IPS-20b (cell line): ENCODE results near the gene CKS1B.

ENCODE experiments used
- H3K27ac ChIP-seq: one replicate; pipeline ENCODE4 v1.5.1; 2013; ENCODE audit warnings: low read length
- H3K27me3 ChIP-seq: 2 replicates; pipeline ENCODE4 v1.6.1; 2013; ENCODE audit warnings: mild to moderate bottlenecking, low read length, inconsistent platforms; ENCODE audit not compliant: insufficient read depth
- H3K36me3 ChIP-seq: 2 replicates; pipeline ENCODE4 v1.6.1; 2013; ENCODE audit warnings: low read depth, mild to moderate bottlenecking, inconsistent platforms, low read length, moderate library complexity; ENCODE audit not compliant: insufficient read depth
- H3K4me1 ChIP-seq: 2 replicates; pipeline ENCODE4 v1.6.1; 2013; ENCODE audit warnings: mild to moderate bottlenecking, control low read depth, inconsistent platforms, low read length, moderate library complexity; ENCODE audit not compliant: insufficient read depth
- H3K4me3 ChIP-seq: 2 replicates; pipeline ENCODE4 v1.5.1; 2013; ENCODE audit warnings: mild to moderate bottlenecking, low read length, inconsistent platforms
- H3K9ac ChIP-seq: 2 replicates; pipeline ENCODE4 v1.6.1; 2013; ENCODE audit warnings: low read depth, mild to moderate bottlenecking, inconsistent platforms, low read length, moderate library complexity
- H3K9me3 ChIP-seq: 2 replicates; pipeline ENCODE4 v1.6.1; 2013; ENCODE audit warnings: mild to moderate bottlenecking, low read depth, low read length, inconsistent platforms; ENCODE audit not compliant: insufficient read depth

The CKS1B gene

DNA sequence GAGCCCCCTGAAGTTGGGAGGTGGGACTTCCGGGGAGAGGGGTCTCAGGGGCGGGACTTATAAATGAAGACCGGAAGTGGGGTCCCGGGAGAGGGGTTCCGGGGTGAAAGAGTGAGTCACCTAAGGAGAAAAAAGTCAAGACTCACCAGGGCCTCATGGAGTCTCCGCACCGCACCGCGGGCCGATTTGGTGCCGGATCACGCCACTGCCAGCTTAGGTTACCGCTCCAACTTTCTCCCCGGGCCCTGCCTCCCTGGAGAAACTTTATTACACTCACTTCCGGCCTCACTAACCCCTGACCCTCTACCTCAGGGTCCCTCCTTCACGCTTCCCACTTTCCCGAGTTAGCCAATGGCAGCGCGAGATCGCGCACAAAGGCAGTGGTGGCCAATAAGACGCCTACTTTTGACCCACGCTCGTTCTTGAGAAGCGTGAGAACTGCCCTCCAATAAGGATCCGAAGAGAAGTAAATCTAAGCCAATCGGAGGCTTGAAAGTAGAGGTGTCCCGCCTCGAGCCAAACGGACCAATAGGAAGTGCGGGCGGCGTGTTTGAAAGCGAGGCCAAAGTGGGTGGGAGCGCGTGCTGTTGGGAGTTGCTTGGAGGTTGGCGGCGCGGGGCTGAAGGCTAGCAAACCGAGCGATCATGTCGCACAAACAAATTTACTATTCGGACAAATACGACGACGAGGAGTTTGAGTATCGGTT is at the start of gene CKS1B:
Gene CKS1B (plus strand): TSS at position 580 of the 706 bp plus-strand sequence. CDS start 65 bp downstream, at position 645.
- peaks cover 19% of the 10 kb centered on the region for H3K36me3 ChIP-seq
- H3K27ac ChIP-seq: peak within 1 kb of the TSS; percentile 98
- peak within 1 kb of the TSS; percentile 93 for H3K4me3 ChIP-seq
- no peaks in the 10 kb centered on the region for H3K27me3 ChIP-seq
- H3K9ac ChIP-seq: peak within 1 kb of the TSS; percentile 93
- peaks cover 22% of the 10 kb centered on the region for H3K4me1 ChIP-seq
- no peaks in the 10 kb centered on the region for H3K9me3 ChIP-seq

DNA sequence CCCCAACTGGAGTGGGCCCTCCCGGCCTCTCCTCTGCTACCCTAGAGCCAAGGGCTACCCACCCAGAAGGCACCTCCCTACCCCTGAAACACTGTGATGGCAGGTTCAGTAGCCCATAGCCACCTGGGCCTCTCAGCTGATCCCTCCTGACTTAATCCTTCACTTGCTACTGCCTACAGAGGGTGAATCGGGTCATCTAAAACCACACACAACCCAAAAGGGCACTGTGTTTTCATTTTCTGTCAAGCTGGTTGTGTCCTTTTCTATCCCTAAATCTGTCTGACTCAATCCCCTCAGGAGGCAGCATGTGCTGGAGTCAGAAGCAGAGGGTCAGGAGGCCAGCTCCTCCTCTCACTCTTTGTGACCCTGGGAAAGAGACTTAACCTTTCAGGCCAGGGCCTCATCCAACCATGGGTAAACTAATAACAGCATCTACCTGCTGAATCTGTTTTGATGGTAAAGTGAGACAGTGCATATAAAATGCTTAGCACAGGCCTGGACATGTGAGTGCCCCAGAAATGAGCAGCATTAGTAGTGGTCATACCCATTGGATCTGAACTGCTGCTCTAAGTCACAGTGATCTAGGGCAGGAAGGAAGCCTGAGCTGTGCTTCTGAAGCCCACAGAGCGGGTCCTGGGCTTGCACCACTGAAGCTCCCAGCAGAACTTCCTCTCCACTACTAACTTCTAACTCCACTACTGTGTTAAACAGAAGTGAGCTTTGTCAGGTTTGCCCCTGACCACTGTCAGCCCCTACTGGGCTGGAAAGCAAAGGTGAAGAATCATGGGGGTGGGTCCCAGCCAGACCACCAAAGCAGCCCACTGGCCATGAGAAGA is 48.9 kb upstream of the CKS1B start:
- H3K9me3 ChIP-seq: no peaks in the 10 kb centered on the region
- H3K36me3 ChIP-seq: peaks cover 40% of the 10 kb centered on the region
- no peak overlapping the region for H3K27ac ChIP-seq
- H3K9ac ChIP-seq: no peak overlapping the region
- H3K27me3 ChIP-seq: no peaks in the 10 kb centered on the region
- H3K4me1 ChIP-seq: no peaks in the 10 kb centered on the region
- no peak overlapping the region for H3K4me3 ChIP-seq

DNA sequence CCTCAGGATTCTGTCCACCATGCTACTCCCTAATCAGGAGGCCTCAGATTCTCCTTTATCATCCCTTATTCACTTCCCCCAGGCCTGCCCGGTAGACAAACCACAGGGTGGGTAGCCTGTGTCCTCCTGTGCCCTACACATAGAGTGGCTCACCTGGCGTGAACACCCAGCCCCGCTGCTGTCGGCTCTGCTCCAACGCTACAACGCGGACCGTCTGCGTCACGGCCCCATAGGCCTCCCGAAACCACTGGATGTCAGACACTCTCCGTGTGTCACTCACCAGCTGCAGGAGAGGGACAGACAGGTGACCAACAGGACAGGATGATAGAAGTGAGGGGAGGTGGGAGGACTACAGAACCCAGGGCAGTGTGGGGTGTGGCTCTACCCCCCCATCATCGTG is 48.3 kb upstream of the CKS1B start:
- no peaks in the 10 kb centered on the region for H3K27me3 ChIP-seq
- no peak overlapping the region for H3K4me3 ChIP-seq
- H3K9me3 ChIP-seq: no peaks in the 10 kb centered on the region
- H3K9ac ChIP-seq: no peak overlapping the region
- H3K4me1 ChIP-seq: no peaks in the 10 kb centered on the region
- no peak overlapping the region for H3K27ac ChIP-seq
- peaks cover 40% of the 10 kb centered on the region for H3K36me3 ChIP-seq

DNA sequence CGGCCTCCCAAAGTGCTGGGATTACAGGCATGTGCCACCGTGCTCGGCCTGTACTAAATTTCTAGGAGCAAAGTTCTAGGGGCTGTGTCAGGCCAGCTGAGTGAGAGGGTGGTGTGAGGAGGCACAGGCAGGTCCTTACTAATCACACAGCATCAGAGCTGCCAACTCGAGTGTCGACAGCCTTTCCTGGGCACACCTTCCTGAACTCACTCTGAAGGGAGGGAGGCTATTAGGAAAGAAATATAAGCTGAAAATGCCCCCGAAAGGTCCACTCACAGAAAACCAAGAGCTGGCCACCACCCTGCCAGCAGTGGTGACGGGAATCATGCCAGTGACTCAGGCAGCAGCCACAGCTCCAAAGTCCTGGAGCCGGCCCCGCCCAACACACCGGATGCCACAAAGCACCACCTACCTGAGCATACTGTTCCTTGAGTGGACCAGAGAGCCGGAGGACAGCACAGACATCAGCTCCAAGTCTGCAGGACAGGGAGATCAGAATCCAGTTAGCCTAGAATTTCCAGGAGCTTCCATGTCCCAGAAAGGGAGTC is 42.5 kb upstream of the CKS1B start:
- Histone ChIP-seq H3K9ac (no peak overlapping the region), H3K4me1 (0 out of 2 replicates have a peak, but pooled peaks cover 2% of the 10 kb centered on the region), H3K9me3 (no peaks in the 10 kb centered on the region), H3K4me3 (no peak overlapping the region), H3K27me3 (peaks cover 5% of the 10 kb centered on the region; the same call in 1 of the 2 replicates), H3K36me3 (peaks cover 9% of the 10 kb centered on the region; the same call in 1 of the 2 replicates), H3K27ac (no peak overlapping the region)

DNA sequence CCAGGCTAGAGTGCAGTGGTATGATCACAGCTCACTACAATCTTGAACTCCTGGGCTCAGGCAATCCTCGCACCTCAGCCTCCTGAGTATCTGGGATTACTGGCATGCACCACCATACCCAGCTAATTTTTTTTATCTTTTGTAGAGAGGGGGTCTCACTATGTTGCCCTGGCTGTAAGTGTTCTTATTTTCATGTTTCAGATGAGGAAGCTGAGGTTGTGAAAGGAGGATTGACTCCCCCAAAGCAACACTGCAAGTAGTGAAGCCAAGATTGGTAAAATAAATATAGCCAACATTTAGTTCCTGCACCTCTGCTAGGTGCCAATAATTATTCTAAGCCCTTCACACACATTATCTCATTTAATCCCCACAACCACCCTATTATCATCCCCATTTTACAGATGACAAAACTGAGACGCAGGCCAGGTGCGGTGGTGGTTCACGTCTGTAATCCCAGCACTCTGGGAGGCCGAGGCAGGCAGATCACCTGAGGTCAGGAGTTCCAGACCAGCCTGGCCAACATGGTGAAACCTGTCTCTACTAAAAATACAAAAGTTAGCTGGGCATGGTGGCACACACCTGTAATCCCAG is 40.0 kb upstream of the CKS1B start:
- Histone ChIP-seq H3K4me1 (0 out of 2 replicates have a peak, but pooled peaks cover 2% of the 10 kb centered on the region), H3K27me3 (peaks cover 5% of the 10 kb centered on the region; the same call in 1 of the 2 replicates), H3K4me3 (no peak overlapping the region), H3K27ac (no peak overlapping the region), H3K9me3 (no peaks in the 10 kb centered on the region), H3K9ac (no peak overlapping the region), H3K36me3 (no peaks in the 10 kb centered on the region)

DNA sequence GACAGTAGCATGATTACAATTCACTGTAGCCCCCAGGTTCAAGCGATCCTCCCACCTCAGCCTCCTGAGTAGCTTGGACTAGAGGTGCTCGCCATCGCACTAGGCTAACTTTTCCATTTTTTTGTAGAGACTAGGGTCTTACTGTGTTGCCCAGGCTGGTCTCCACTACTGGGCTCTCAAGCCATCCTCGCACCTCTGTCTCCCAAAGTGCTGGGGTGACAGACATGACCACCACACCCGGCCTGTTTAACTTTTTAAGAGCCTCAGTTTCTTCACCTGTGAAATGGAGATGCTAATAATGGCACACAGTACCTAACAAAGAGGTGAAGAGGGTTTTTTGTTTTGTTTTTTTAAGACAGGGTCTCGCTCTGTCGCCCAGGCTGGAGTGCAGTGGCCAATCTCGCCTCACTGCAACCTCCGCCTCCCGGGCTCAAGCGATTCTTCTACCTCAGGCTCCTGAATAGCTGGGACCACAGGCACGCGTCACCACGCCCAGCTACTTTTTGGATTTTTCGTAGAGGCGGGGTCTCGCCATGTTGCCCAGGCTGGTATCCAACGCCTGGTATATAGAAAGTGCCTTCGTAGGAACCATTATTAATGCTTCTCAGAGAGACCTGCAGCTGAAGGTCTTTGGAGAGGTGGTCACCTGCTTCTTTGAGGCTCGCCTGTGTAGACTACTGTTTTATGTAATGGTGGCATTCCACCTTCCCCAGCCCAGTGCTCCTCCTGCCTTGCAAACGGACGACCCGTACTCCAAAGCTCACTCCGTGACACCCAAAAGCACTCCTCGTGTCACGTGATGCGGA is 38.5 kb upstream of the CKS1B start:
- H3K9me3 ChIP-seq: no peaks in the 10 kb centered on the region
- peaks cover 5% of the 10 kb centered on the region; the same call in 1 of the 2 replicates for H3K27me3 ChIP-seq
- H3K4me3 ChIP-seq: peak overlapping the region; percentile 73
- H3K36me3 ChIP-seq: no peaks in the 10 kb centered on the region
- peak overlapping the region; percentile 93 for H3K27ac ChIP-seq
- H3K4me1 ChIP-seq: peaks cover 10% of the 10 kb centered on the region; the same call in 1 of the 2 replicates
- peak overlapping the region; percentile 97 for H3K9ac ChIP-seq

DNA sequence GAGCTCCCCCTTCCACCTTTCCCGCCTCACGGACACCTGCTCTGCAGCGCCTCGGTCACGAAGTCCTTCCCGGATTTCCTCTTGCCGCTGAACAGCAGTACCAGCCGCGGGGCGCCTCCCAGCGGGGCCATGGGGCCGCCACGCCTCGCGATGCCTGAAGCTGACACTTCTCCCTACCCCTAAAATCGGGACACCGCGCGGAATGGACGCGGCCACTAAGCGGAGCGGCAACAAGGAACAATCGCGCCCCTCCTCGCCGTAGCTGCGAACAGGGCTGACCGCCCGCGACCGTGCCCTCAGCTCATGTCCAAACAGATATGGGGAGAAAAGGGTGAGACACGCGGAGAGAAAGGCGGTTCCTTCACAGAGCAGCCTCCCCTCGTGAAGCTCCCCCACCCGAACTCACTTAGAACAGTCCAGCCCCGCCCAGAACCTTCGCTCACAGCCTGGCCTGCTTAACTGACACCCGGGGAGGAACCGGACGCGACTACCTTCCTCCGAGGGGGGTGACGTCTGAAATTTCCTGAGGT is 37.9 kb upstream of the CKS1B start, which contains the start of gene PMVK:
Gene PMVK (minus strand): TSS at position 165 of the 530 bp plus-strand sequence. CDS start 34 bp downstream, at position 131.
- H3K27me3 ChIP-seq: peaks cover 5% of the 10 kb centered on the region; the same call in 1 of the 2 replicates
- H3K9ac ChIP-seq: peak within 1 kb of the TSS; percentile 97
- H3K4me1 ChIP-seq: peaks cover 10% of the 10 kb centered on the region; the same call in 1 of the 2 replicates
- H3K4me3 ChIP-seq: peak within 1 kb of the TSS; percentile 73
- H3K36me3 ChIP-seq: no peaks in the 10 kb centered on the region
- no peaks in the 10 kb centered on the region for H3K9me3 ChIP-seq
- peak within 1 kb of the TSS; percentile 93 for H3K27ac ChIP-seq

DNA sequence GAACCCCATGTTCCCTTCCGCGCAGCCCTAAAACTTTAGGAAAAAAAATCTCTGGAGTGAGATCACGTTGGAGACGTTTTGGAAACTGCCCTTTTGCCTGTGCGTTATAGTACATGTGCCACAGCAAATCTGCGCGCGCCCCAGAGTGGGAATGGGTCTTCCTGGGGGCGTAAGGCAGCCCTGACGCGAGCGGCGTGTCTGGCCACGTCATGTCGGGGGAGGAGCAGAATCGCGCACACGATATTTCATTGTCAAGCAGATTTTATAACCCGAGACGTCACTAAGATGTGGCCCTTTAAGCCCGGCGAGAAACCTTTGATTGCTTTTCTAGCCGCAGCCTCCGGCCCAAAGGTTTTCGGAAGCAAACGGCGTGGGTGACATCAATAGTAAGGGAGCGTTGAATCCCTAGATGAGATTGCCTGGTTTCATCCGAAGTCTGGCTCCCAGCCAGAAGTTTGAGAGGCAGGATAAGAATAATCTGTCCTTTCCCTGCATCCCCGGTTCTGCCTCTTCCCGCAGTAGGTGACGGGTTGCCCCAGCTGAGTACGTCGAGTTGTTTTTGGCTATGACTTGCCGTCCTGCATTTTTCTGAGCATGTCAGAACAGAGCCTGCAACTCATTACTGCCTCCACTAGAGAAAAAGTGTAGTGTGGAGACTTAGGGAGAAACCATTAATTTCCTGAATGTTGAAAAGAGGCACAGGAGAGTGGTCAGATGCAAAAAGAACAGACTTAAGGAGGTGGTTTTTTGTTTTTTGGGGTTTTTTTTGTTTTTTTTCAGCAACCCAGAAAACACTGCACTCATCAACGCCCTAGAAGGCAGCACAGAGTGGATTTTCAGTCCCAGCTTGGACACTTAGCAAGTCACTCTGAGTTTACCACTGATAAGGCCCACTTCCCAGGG is 37.1 kb upstream of the CKS1B start:
- peaks cover 10% of the 10 kb centered on the region; the same call in 1 of the 2 replicates for H3K4me1 ChIP-seq

DNA sequence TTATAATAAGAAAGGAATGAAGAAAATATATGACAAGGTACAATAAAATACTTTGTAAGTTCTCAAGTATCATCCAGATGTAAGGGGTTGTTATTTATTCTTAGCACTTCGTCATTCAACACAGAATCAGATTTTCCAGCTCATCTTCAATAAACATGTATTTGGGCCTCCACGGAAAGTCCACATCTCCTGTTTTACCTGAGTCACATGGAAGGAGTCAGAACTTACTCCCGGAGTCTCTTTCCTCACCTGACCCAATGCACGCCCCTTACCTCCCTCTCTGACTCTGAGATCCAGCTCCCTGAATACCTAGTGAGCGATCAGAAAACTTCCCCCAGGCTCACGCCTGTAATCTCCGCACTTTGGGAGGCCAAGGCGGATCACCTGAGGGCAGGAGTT is 36.5 kb upstream of the CKS1B start:
- Histone ChIP-seq H3K4me1 (peaks cover 10% of the 10 kb centered on the region; the same call in 1 of the 2 replicates), H3K9me3 (no peaks in the 10 kb centered on the region), H3K4me3 (peak overlapping the region; percentile 73; the same call in 1 of the 2 replicates), H3K27me3 (peaks cover 5% of the 10 kb centered on the region; the same call in 1 of the 2 replicates), H3K9ac (peak overlapping the region; percentile 97; the same call in 1 of the 2 replicates), H3K36me3 (no peaks in the 10 kb centered on the region), H3K27ac (no peak overlapping the region)

More for the DNA sequence above, 37.1 kb upstream of the CKS1B start:
- H3K27me3 ChIP-seq: peaks cover 5% of the 10 kb centered on the region; the same call in 1 of the 2 replicates
- H3K27ac ChIP-seq: peak overlapping the region; percentile 93
- H3K36me3 ChIP-seq: no peaks in the 10 kb centered on the region
- peak overlapping the region; percentile 73 for H3K4me3 ChIP-seq
- H3K9me3 ChIP-seq: no peaks in the 10 kb centered on the region
- peak overlapping the region; percentile 97 for H3K9ac ChIP-seq
